Endothelial cell of umbilical vein (primary cell): Measurements from ENCODE around the gene SRPK1. TPM values are rescaled to one million over a fixed set of nuclear protein-coding genes. Genes with fewer than 3 reads are reported as not detected.

ENCODE experiments used
- BruUV-seq: library from RNA; stranded (reverse); fragments of 400-500 nt; replicated peaks from 2 replicates; lab custom pipeline; 2021; lab: Mats Ljungman, UMichigan
- CTCF ChIA-PET: fragments of 300-600, 350-600 bp; sonication (Branson Sonifier 250); formaldehyde crosslinking; loops from one replicate; lab custom pipeline; 2021; ENCODE audit warnings: antibody characterized with exemption, inconsistent platforms; lab: Charles Lee
- POLR2A ChIA-PET: fragments of 300-600, 350-600 bp; sonication (Branson Sonifier 250); formaldehyde crosslinking; loops from one replicate; lab custom pipeline; 2021; ENCODE audit warnings: antibody characterized with exemption, inconsistent platforms; lab: Charles Lee
- DNase-seq: peaks from one replicate; pipeline ENCODE4 v3.0.0-alpha.2; 2011; ENCODE audit warnings: low read depth, low spot score
- FAIRE-seq: peaks from 2 replicates; lab custom pipeline; 2011; peaks lifted over from hg19 to GRCh38; lab: Jason Lieb, UNC
- H2AFZ ChIP-seq: 2 replicates; pipeline ENCODE4 v1.6.0; 2012; ENCODE audit warnings: low read depth, low read length, control low read depth, inconsistent platforms
- H3K27ac ChIP-seq: 2 replicates; pipeline ENCODE4 v1.5.1; 2011; ENCODE audit warnings: low read depth, mild to moderate bottlenecking, control low read depth, low read length, moderate library complexity; ENCODE audit not compliant: insufficient read depth
- H3K27me3 ChIP-seq, 2 experiments: 2 replicates each; pipeline versions ENCODE4 v1.6.0 to v1.6.1; 2011; ENCODE audit warnings: low read length in 2 of 2, mixed read lengths in 1 of 2; ENCODE audit not compliant: control insufficient read depth in 2 of 2, insufficient read depth in 2 of 2
- H3K36me3 ChIP-seq, 2 experiments: 2 replicates in 1 of 2; 3 replicates in 1 of 2; pipeline ENCODE4 v1.5.1; 2011; ENCODE audit warnings: low read length in 2 of 2, mild to moderate bottlenecking in 1 of 2, moderate library complexity in 1 of 2; ENCODE audit not compliant: control insufficient read depth in 2 of 2, insufficient read depth in 2 of 2; ENCODE audit errors: extremely low read depth in 1 of 2
- H3K4me1 ChIP-seq: 3 replicates; pipeline ENCODE4 v1.5.1; 2011; ENCODE audit warnings: mild to moderate bottlenecking, low read length; ENCODE audit not compliant: control insufficient read depth, insufficient read depth; ENCODE audit errors: extremely low read depth
- H3K4me2 ChIP-seq: 2 replicates; pipeline ENCODE4 v1.6.1; 2011; ENCODE audit warnings: low read length, control low read depth, mixed read lengths; ENCODE audit not compliant: insufficient read depth
- H3K4me3 ChIP-seq, 3 experiments: fragments of 200-600 bp in 1 of 3; sonication (generic), shearing (Covaris generic) in 1 of 3; replicated peaks in 1 of 3; 2 replicates each; pipeline ENCODE4 v1.5.1; 2011 to 2016; ENCODE audit warnings: control low read depth in 3 of 3, low read length in 3 of 3, mild to moderate bottlenecking in 2 of 3, inconsistent platforms in 1 of 3, low read depth in 1 of 3, moderate library complexity in 1 of 3; ENCODE audit not compliant: insufficient read depth in 1 of 3
- H3K79me2 ChIP-seq: 2 replicates; pipeline ENCODE4 v1.6.0; 2012; ENCODE audit warnings: low read length, inconsistent platforms; ENCODE audit not compliant: control insufficient read depth, insufficient read depth
- H3K9ac ChIP-seq: replicated peaks from 2 replicates; pipeline ENCODE3; 2011; ENCODE audit warnings: low read length, control low read depth; ENCODE audit not compliant: insufficient read depth; ENCODE audit errors: extremely low read depth
- H3K9me1 ChIP-seq: replicated peaks from 3 replicates; pipeline ENCODE4 v1.6.0; 2011; ENCODE audit warnings: mild to moderate bottlenecking, low read length; ENCODE audit not compliant: control insufficient read depth, insufficient read depth; ENCODE audit errors: extremely low read depth
- H3K9me3 ChIP-seq: replicated peaks from 2 replicates; pipeline ENCODE4 v1.5.1; 2012; ENCODE audit warnings: low read length, inconsistent platforms; ENCODE audit not compliant: control insufficient read depth, insufficient read depth
- H4K20me1 ChIP-seq: replicated peaks from 2 replicates; pipeline ENCODE3; 2011; ENCODE audit warnings: mild to moderate bottlenecking, low read length; ENCODE audit not compliant: control insufficient read depth, insufficient read depth; ENCODE audit errors: extremely low read depth
- FOS ChIP-seq: IDR thresholded peaks from 2 replicates; pipeline ENCODE4 v1.6.1; 2011; ENCODE audit warnings: mild to moderate bottlenecking, low read length, moderate library complexity, borderline replicate concordance; ENCODE audit not compliant: insufficient read depth
- GATA2 ChIP-seq: IDR thresholded peaks from 2 replicates; pipeline ENCODE4 v1.7.0; 2011; ENCODE audit warnings: low read depth, mild to moderate bottlenecking, moderate library complexity, mixed read lengths, low read length; ENCODE audit not compliant: insufficient read length, insufficient read depth
- JUN ChIP-seq: IDR thresholded peaks from 2 replicates; pipeline ENCODE4 v1.6.1; 2011; ENCODE audit warnings: borderline replicate concordance, low read depth; ENCODE audit not compliant: insufficient read length, insufficient read depth
- MAX ChIP-seq: IDR thresholded peaks from 2 replicates; pipeline ENCODE4 v1.6.1; 2011; ENCODE audit not compliant: insufficient read depth, insufficient read length
- MYC ChIP-seq: IDR thresholded peaks from one replicate; pipeline ENCODE4 v1.6.1; 2011; ENCODE audit warnings: mild to moderate bottlenecking, low read depth, low read length
- POLR2A ChIP-seq: IDR thresholded peaks from 2 replicates; pipeline ENCODE4 v1.6.1; 2012; ENCODE audit warnings: low read depth, mild to moderate bottlenecking, control low read depth, low read length
- POLR2AphosphoS5 ChIP-seq: IDR thresholded peaks from 2 replicates; pipeline ENCODE4 v1.6.1; 2012; ENCODE audit warnings: low read depth, mild to moderate bottlenecking, control low read depth, low read length, moderate library complexity; ENCODE audit not compliant: insufficient read depth
- dilution Hi-C: fragments of 300-500 bp; cut with MboI; formaldehyde crosslinking; loops from one replicate; pipeline ENCODE4 v1.15.0; 2019; ENCODE audit warnings: low sequenced_read_pairs; ENCODE audit not compliant: extremely low pct_ligation_motif_present
- intact Hi-C: fragments of 100-400 bp; cut with micrococcal nuclease; formaldehyde crosslinking; loops from one replicate; pipeline ENCODE4 v1.10.0; 2022
- polyA plus RNA-seq, 4 experiments: library from polyadenylated mRNA; depleted of rRNA in 3 of 4; stranded (reverse) in 3 of 4; unstranded in 1 of 4; fragments of >200 nt; gene quantifications; 2 replicates each; pipeline versions ENCODE4 v1.2.1 to v1.2.3, GENCODE V29; 2011 to 2012; ENCODE audit warnings: missing spikeins in 1 of 4
- total RNA-seq: library from RNA; stranded (reverse); gene quantifications from 2 replicates; pipeline ENCODE4 v1.2.3, GENCODE V29; 2021
- TF ChIP-seq, protein P1 (sequence below), 2 donors: IDR thresholded peaks; 1 replicate in 1 of 2; 2 replicates in 1 of 2; pipeline ENCODE4 v1.5.1; 2011; ENCODE audit warnings: low read length in 2 of 2, mild to moderate bottlenecking in 2 of 2, moderate library complexity in 2 of 2, control low read depth in 1 of 2, inconsistent platforms in 1 of 2, low read depth in 1 of 2; ENCODE audit not compliant: insufficient read depth in 1 of 2; ENCODE audit errors: extremely low read depth in 1 of 2

SRPK1 gene
- total and polyA plus RNA-seq, 2 donors (not counting 3 experiments of a cell fraction or from before 2014, with no cell fraction given), result 18.9 to 72.7 TPM

DNA sequence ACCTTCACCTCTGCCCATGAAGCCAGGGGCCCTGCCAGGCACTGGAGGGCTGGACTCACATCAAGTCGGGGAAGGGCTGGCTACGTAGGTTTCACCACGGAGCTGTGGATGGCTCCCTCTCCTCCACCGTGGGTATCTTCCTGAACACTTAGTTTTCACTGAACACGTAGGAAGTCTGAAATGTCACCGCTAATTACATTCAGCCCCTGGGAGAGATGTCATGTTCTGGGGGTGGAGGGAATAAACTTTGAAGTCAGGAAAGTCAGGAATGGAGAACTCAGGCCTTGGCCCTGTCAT lies 109.3 kb downstream of the SRPK1 start:
- Histone ChIP-seq H3K4me3 (no peak overlapping the region), H3K36me3 (no peaks in the 10 kb centered on the region), H3K27ac (peak overlapping the region; percentile 52), H3K4me2 (peak overlapping the region; percentile 20), H3K9me1 (no peaks in the 10 kb centered on the region), H2AFZ (peak overlapping the region; percentile 58), H3K9ac (no peak overlapping the region), H3K9me3 (no peaks in the 10 kb centered on the region), H4K20me1 (no peaks in the 10 kb centered on the region), H3K27me3 (no peaks in the 10 kb centered on the region), H3K79me2 (no peaks in the 10 kb centered on the region), H3K4me1 (peaks cover 11% of the 10 kb centered on the region)
- intact Hi-C loops, result no loop called here
- CTCF ChIA-PET, result no interaction called here
- TF ChIP-seq GATA2 (no peak), POLR2A (no peak), MYC (no peak), JUN (no peak), FOS (no peak), POLR2AphosphoS5 (no peak), MAX (no peak)
- TF ChIP-seq, protein P1, sequence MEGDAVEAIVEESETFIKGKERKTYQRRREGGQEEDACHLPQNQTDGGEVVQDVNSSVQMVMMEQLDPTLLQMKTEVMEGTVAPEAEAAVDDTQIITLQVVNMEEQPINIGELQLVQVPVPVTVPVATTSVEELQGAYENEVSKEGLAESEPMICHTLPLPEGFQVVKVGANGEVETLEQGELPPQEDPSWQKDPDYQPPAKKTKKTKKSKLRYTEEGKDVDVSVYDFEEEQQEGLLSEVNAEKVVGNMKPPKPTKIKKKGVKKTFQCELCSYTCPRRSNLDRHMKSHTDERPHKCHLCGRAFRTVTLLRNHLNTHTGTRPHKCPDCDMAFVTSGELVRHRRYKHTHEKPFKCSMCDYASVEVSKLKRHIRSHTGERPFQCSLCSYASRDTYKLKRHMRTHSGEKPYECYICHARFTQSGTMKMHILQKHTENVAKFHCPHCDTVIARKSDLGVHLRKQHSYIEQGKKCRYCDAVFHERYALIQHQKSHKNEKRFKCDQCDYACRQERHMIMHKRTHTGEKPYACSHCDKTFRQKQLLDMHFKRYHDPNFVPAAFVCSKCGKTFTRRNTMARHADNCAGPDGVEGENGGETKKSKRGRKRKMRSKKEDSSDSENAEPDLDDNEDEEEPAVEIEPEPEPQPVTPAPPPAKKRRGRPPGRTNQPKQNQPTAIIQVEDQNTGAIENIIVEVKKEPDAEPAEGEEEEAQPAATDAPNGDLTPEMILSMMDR (IDR thresholded peaks at IDR 0.05; ENCODE audit: extremely low read depth in 1 of 2, insufficient read depth in 1 of 2, low read depth in 1 of 2, low read length in 2 of 2), result no peak
- FAIRE-seq, result no peak
- dilution Hi-C loops, result no loop called here
- POLR2A ChIA-PET, result no interaction called here
- BruUV-seq, result no TSS peak
- no peak for DNase-seq
